ENCODE measurements around the gene CD109. TPM values are rescaled to one million over a fixed set of nuclear protein-coding genes. Genes with fewer than 3 reads are reported as not detected.
"Not testable (repeated sequence)": the region's sequence is repeated elsewhere in the genome, so short reads cannot be mapped to it uniquely, and the experiment has no call there.

CD109 gene
- total RNA-seq, 2 donors from 2014 or later: 2.2 to 4.3 TPM

DNA sequence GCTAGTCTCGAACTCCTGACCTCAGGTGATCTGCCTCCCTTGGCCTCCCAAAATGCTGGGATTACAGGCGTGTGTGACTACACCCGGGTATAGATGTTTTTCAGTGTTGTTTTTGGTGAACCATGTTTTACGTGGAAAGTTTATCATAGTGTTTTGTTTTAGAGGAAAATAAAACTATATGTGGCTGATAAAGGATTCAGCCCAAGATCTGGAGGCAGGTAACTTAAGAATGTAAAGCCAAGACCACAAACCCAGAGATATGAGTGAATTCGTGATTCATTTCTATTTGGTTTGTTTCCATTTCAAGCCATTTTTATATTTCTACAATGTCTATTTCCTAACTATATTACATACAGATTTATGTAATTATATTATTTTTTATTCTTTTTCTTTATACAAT is 16.2 kb upstream of the CD109 start:
- not testable (repeated sequence) for DNase-seq, ATAC-seq

DNA sequence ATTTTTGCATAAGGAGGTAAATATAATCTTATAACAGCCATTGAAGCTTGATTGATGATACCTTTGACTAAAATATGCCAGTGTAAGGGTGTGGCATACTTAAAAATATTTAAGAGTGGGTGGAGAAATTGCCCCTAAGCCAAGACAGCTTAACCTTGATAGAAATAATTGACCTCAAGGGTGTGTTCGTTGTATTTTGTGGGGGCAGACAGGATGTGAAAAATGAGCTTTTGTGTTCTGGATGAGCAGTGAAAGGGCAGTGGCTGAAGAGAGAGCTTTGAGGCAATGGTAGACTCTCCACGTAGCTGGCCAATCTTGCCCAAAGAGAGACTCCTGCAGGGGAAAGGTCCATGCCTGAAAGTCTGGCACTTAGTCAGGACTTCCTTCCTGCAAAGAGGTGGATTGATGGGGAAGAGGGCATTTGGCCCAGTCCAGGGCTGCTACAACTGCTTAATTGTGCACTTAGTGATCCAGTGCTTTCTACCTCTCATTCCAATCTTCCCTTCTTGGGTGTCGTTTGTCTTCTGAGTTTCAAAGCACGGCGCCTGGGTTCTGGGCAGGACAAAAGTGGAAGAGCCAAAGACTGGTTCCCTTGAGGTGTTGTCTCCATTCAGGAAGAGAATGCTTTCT is 15.6 kb upstream of the CD109 start:
- DNase-seq (no peak), ATAC-seq (no peak)
- intact Hi-C loops (cut with DNase I, micrococcal nuclease): no loop called here

More for the DNA sequence above, 16.2 kb upstream of the CD109 start:
- intact Hi-C loops (cut with DNase I, micrococcal nuclease): loop anchor here (5.0 to 10.0 kb wide), 2 partner anchors 55 to 1532 kb away; no protein-coding TSS in a partner anchor

DNA sequence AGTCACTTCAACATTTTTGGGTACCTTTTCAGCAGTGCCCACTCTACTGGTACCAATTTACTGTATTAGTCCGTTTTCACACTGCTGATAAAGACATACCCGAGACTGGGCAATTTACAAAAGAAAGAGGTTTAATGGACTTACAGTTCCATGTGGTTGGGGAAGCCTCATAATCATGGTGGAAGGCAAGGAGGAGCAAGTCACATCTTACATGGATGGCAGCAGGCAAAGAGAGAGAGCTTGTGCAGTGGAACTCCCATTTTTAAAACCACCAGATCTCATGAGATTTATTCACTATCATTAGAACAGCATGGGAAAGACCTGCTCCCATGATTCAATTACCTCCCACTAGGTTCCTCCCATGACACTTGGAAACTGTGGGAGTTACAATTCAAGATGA is 12.4 kb upstream of the CD109 start:
- ATAC-seq; DNase-seq; intact Hi-C loops (cut with DNase I, micrococcal nuclease): not testable (repeated sequence)

DNA sequence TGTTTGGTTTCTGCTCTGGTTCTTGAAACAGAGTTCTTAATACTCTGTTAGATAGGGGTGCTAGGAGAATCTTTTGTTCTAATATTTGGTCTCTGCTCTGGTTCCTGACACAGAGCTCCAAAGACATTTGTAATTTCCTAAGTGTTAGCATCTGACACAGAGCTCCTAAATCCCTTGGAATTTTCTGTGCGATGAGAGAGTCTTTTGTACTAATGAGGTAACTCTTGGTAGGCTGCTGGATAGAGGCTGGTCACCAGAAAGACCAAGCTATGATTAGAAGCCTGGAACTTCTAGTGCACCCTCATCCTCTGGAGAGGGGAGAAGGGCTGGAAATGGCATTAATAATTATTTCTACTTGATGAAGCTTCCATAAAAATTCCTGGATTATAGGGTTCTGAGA is 7.7 kb upstream of the CD109 start:
- ATAC-seq: no peak
- DNase-seq: no peak
- intact Hi-C loops (cut with DNase I, micrococcal nuclease): no loop called here

DNA sequence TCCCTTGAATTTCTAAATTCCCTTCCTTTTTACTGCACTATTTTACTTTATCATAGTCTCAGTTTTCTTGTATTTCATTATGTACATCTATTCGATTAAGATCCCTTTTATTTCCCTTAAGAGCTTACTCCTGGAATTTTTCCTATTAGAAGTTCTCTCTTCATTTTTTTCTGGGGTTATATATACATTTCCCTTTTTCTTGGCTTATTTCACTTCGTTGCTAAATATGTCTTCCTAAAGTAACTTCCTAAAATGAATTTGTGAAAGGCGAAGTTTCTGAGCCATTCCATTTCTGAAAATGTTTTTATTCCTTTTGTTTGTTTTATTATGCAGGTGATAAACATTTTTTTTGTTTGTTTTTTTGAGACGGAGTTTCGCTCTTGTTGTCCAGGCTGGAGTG is 5.9 kb upstream of the CD109 start:
- intact Hi-C loops (cut with DNase I, micrococcal nuclease): no loop called here
- ATAC-seq: no peak
- DNase-seq: no peak

DNA sequence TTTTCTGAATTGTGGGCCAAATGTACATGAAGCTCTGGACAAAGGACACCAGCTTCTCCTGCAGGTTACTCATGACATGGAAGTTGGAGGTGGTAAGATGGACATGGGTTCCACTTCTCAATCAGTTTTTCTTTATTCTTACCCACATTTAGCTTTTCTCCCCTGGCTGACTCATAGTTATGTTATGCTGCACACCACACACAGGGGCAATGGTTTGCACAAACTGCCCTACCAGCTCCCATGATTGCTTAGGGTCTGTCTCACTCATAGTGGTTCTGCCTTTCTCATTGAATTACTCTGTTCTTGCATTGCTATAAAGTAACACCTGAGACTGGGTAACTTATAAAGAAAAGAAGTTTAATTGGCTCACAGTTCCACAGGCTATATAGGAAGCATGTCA is 4.5 kb upstream of the CD109 start:
- DNase-seq (no peak), ATAC-seq (no peak)
- intact Hi-C loops (cut with DNase I, micrococcal nuclease): no loop called here

DNA sequence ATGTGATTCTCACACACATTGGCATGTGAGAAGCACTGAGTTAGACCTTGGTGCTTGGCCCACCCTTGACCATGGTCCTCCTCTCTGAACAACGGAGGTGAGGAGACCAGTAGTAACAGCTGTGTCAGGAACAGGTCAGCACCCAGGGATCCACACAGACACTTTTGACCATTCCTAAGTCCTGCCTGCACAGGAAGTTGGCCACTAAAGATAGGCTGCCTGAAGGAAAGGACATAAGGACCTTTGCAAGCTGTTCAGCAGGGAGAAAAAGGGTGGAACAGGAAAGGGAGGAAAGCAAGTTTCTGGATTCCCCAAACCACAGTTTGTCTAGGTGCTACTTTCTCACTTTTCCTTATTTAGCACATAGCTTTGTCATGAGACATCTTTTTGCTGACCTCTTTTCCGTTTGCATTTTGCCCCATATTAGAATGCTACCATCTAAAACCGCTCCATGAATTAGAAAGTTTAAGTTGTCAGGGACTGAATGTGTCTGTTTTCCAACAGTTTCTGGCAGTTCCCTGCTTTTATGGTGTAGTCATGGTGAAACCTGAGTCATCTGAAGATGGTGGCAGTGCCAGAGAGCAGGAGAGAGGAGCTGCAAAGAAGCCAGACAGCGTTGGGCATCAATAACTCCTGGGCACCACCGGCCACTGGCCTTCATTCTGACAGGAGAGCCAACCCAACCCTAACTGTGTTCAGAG is 1.1 kb upstream of the CD109 start:
- intact Hi-C loops (cut with DNase I, micrococcal nuclease): no loop called here
- ATAC-seq: no peak

DNA sequence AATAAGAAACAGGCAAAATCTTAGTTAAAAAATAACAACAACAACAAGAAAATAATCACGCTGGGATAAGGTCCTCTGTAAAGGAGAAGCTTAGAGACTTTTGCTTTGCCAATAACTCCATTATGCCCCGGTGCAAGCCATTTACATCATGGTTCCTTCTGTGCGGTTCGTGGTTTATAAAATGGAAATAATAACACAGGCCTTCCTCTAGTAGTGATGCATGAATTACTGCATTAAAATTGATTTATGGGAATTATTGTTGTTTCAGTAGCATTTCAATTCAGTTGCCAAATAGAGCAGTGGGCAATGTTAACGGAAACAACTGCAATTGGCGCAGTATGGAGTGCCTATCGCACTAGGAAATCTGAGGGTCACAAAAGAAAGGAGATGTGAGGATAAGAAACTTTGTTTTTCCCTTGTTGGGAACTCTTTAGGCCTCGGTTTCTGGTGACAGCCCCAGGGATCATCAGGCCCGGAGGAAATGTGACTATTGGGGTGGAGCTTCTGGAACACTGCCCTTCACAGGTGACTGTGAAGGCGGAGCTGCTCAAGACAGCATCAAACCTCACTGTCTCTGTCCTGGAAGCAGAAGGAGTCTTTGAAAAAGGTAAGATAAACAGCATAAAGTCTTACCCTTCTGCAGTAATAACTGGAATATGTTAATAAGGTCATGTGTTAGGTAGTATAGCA is 1.1 kb downstream of the CD109 start:
- intact Hi-C loops (cut with DNase I, micrococcal nuclease): no loop called here
- ATAC-seq (no peak), DNase-seq (no peak)

More for the DNA sequence above, 1.1 kb upstream of the CD109 start:
- DNase-seq: no peak

DNA sequence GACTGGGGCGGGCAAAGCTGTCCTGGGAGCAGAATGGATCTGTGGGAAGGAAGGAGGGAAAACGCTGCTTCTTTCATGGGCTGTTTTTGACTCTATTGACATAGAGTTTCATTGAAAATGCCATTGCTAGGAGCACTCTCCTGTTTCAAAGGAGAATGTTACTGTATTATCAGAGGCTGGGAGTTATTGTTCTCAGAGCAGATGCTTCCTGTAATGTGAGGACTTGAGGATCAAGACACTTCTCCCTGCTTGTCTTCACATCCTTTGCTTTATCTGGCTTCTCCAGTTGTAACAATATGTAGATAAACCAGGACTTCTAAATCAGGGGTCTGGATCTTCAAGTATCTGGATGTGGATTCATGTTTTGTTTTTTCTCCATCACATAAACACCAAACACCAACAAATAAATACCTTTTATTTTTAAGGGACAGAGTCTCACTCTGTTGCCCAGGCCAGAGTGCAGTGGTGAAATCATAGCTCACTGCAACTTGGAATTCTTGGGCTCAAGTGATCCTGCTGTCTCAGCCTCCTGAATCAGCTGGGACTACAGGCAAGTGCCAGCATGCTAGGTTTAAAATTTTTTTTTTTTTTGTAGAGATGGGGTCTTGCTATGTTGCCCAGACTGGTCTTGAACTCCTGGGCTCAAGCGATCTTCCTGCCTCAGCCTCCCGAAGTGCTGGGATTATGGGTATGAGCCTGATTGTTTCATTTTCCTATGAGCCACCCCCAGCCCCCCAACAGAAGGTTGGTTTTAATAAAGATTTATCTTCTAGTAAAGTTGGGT is 3.9 kb downstream of the CD109 start:
- DNase-seq (no peak), ATAC-seq (no peak)
- intact Hi-C loops (cut with DNase I, micrococcal nuclease): no loop called here

DNA sequence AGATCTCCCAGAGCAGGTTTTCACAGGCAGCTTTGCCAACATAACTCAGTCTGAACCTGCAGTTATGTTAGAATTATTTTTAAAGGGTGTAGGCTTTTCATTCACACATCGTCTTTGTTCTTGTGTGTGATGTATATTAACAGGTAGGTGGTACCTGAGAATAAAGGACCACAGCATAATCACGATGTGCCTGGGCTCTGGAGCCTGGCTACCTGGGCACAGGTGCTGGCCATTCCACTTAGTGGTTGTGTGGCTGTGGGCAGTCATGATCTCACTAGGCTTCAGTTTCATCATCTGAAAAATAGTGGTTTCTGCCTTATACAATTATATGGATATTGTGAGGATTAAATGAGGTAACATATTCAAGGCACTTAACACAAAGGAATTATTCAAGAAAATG is 6.4 kb downstream of the CD109 start:
- ATAC-seq: no peak
- no peak for DNase-seq
- intact Hi-C loops (cut with DNase I, micrococcal nuclease): no loop called here

DNA sequence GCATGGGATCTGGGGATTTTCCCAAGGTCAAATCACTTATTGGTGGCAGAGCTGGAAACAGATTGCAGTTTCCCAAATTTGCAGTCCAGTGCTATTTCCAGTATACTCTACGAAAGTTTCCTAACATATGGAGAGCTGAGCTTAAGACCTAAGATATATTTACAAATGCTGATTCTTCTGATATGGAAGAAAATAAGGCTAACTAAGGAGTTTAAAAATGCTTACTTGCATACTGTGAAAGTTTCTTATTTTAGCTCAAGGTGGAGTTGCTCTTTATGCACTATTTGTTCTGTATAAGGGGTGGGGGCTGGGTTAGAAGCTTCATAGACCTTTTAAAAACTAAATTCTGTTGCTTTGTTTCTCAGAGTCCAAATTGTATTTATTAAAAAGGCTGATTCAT is 7.5 kb downstream of the CD109 start:
- no peak for DNase-seq
- intact Hi-C loops (cut with DNase I, micrococcal nuclease): no loop called here
- ATAC-seq: no peak

DNA sequence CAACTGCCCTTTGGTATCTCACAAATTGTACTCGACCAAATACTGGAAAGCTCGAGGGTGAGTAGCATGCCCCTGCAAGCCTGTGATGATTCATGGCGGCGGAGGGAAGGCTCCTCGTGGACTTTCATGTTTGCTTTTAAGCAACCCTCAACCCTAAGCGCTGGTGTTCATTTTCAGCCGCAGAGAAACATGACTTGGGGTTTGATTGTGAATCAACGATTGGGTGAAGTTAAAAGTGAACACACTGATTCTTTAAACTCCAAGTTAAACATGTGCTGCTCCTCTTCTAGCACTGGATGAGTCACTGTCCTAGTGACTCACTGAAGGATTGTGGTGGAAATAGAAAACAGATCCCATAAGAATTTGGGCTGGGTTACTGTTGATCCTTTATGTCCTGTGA is 8.3 kb downstream of the CD109 start:
- ATAC-seq: no peak
- intact Hi-C loops (cut with DNase I, micrococcal nuclease): no loop called here
- DNase-seq: no peak

DNA sequence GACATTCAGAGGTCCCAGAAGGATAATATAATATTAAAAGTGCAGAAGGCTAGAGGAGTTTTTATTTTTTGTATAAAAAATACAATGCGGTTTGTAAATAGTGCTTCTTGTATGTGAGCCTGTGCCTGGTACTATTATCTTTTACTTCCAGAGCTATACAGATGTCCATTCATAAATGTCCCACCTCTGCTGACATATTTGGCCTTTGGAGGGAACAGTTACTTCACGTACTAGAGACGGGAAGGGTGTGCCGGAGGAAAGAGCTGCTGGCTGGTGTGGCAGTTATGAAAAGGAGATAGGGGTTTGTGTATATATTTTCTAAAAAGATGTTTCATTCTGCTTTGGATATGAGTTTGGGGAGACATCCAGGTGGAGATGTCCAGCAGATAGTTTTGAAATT is 8.8 kb downstream of the CD109 start:
- no peak for DNase-seq
- intact Hi-C loops (cut with DNase I, micrococcal nuclease): no loop called here
- no peak for ATAC-seq

DNA sequence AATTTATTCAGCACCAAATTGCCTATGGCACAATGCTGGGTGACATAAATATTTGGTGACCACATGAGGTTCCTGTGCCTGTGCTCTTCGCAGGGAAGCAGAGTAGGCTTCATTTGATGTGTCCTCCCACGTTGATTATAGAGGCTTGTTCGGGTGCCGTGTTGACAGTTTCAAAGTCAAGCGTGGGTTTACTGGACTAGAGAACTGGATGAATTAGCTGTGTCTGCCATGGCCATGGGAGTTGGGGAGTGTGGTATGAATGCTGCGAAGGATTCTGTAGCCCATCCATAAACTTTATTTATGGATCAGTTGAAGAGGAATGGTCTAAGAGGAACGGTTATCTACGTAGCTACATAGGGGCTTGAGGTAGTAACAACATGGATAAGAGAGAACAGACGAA is 11.0 kb downstream of the CD109 start:
- DNase-seq (no peak), ATAC-seq (no peak)
- intact Hi-C loops (cut with DNase I, micrococcal nuclease): no loop called here

DNA sequence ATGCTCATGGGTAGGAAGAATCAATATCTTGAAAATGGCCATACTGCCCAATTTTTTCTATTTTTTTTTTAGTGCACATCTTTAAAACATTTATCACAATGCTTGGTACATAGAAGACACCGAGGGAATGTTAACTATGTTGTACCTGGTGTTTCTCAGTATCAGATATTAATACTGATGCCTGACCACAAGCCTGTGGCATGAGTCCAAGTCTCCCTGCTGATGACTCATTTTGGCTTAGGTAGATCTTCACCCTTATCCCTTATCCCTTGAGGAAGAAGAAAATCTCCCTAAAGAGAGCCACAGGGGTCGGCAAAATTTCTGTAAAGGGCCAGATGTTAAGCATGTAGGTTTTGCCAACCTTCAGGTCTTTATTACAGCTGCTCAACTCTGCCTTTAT is 14.5 kb downstream of the CD109 start:
- ATAC-seq (no peak), DNase-seq (no peak)
- intact Hi-C loops (cut with DNase I, micrococcal nuclease): no loop called here

DNA sequence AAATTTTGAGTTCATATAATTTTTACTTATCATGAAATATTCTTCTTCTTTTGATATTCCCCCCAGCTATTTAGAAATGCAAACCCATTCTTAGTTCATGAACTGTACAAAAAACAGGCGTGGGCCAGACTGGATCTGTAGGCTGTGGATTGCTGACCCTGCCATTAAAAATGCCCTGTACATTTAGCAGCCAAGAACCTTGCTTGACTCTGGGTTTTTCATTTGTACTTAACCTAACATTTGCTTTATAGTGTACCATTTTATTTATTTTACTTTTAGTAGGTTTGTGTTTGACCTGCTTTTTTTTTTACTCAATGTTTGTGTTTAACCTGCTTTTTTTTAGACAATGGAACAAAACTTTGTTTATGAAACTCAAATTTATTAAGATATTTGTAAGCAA is 14.9 kb downstream of the CD109 start:
- DNase-seq (no peak), ATAC-seq (no peak)
- intact Hi-C loops (cut with DNase I, micrococcal nuclease): no loop called here

DNA sequence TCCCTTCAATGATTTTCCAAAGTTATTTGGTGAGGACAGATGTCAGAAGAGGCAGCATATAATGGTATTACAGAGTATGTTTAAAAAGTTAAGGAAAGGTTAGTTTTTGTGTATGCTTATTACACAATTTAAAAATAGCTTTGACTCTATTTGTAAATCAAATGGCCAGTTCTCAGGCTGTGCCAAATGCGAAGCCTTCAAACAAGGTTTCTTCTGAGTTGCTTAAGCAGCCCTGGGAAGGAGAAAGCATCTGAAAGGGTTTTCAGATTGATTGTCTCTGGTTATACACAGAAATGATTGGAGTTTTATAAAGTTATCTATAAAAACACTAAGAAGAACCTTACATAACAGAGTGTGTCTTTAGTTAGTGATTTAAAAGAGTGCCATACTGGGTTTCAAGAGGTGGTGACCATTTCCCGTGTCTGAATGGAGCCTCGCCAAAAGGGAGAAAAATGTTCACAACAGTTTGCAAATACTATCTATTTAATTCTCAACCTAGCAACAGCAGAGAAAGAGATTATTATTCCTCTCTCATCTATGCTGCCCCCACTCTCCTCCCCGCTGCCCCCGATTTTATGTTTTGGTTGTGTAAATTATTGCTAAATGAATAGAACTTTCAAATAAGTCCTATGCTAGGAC is 16.7 kb downstream of the CD109 start:
- no peak for ATAC-seq
- intact Hi-C loops (cut with DNase I, micrococcal nuclease): no loop called here
- DNase-seq: no peak

DNA sequence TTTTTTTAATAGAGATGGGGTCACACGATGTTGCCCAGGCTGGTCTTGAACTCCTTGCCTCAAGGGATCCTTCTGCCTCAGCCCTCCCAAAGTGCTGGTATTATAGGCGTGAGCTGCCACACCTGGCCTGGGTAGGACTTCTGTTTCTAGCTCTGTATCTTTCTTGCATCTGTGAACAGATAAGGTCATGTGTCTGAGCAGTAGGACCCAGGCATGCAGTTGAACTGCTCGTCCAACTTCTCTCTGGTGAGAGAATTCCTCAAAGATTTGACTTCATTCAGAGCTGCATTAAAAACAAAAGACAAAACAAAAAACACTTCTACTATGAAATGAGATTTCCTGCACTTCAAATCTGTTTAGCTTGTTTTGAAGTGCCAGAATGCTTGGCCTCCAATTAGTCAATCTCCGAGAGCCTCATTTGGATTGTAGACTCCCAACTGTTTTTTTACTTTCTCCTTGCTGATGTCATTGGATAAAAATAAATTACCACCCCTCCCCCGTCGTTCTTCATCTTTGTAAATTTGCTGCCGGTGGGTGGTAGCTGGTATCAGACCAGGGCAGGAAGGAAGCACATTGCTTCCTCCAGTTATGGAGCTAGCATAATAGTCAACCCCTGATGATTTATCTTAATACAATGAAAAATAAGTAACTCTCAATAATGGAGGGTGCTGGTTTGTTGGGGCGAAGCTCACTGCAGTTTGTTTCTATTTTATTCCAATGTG is 17.6 kb downstream of the CD109 start:
- intact Hi-C loops (cut with DNase I, micrococcal nuclease): no loop called here
- DNase-seq (no peak), ATAC-seq (no peak)
